Stimulated activated CD4-positive, alpha-beta T cell treated with anti-CD3 and anti-CD28 coated beads, Interleukin-12 subunit alpha, Interleukin-12 subunit beta, amount 100 ng/mL, for 48 hours (primary cell): Measurements from ENCODE around the gene PTRHD1.
"Not testable (repeated sequence)": the region's sequence is repeated elsewhere in the genome, so short reads cannot be mapped to it uniquely, and the experiment has no call there.

ENCODE experiments used
- DNase-seq, 3 donors: peaks; one replicate each; pipeline ENCODE4 v3.0.0-alpha.2; 2020; ENCODE audit warnings: low read depth in 2 of 3, low spot score in 1 of 3

The PTRHD1 gene

DNA sequence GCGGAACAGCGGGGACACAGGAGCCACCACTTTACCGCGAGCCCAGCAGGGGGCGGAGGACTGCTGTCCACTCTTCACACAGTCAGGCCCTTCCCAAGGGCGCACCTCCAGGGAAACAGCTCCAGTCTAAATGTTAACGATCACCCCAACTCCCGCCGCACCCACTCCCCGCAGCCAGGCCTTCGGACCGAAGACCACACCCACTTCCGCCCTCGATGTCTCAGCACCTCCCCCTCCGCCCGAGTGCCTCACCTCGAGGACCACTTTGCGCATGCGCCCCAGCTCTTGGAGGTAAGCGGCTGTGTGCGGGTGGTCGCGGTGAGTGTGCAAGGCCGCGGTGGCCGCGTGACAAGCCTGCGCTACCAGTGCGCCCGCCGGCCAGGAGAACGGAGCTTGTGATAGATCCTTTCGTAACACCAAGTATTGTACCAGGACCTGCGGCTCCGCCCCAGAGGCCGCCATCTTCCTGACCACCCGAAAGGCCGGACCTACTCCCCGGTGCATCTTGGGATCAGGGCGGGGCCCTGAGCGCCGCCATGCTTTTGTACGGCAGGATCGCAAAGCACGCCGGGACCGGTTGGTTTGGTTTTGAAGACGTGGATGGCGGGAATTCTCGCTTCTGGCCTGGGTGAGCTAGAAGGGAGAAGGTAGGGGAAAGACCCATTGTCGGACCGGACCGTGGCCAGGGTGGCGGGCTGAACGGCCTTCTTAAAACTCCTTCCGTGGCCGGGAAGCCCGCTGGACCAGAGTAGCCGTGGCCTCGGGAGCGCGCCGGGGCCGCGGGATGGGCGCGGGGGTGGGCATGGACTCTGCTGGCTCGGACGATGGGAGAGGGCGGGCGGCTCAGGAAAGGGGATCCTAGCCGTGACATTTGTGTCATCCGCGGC lies at the start of gene PTRHD1, which contains the start of gene CENPO:
Gene PTRHD1, minus strand, starts transcription at position 518 of the 887 bp plus-strand sequence. Its CDS starts 14 bp downstream, at position 504.
Gene CENPO, plus strand, starts transcription at position 552 of the 887 bp plus-strand sequence. CDS start 495 bp downstream, outside the sequence.
- DNase-seq = peak; percentile 89 to 93 (median 90)

- DNase-seq = no peak
These were observed 49.2 kb upstream of the PTRHD1 start for GRCh38 chr2:24842081-24843050.

- DNase-seq = no peak
These were observed 48.1 kb upstream of the PTRHD1 start for GRCh38 chr2:24840962-24841945.

- no peak for DNase-seq
These were observed 47.1 kb upstream of the PTRHD1 start for GRCh38 chr2:24840164-24840869.

GRCh38 chr2:24839729-24840128 lies 46.5 kb upstream of the PTRHD1 start:
- no peak for DNase-seq

GRCh38 chr2:24838541-24838940 lies 45.4 kb upstream of the PTRHD1 start:
- no peak for DNase-seq

DNA sequence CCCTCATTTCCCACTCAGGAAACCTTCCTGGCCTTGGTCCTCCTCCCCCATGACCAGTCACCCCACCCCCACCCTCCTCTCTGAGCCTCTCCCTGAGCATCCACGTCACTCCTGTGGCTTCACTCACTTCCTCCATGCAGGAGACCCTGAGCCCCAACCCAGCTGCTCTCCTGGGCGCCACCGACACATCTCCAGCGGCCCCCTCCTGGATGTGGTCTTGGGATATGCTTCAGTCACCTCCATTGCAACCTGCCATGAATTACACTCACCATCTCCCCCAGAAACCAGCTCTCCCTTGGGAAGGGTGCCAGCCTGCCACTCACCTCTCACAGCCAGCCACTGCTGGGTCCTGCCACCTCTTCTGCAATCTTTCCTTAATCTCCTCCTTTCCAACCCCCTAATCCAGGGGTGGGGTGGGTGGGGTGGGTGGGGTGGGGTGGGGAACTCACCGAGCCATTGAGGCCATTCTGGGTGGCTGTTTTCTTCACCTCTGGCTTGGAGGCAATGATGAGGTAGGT lies 44.9 kb upstream of the PTRHD1 start:
- no peak for DNase-seq

GRCh38 chr2:24836706-24837105 lies 43.5 kb upstream of the PTRHD1 start:
- no peak for DNase-seq

- DNase-seq = no peak
These were observed 43.0 kb upstream of the PTRHD1 start for GRCh38 chr2:24836206-24836605.

GRCh38 chr2:24835411-24835810 lies 42.2 kb upstream of the PTRHD1 start:
- DNase-seq = not testable (repeated sequence)

DNA sequence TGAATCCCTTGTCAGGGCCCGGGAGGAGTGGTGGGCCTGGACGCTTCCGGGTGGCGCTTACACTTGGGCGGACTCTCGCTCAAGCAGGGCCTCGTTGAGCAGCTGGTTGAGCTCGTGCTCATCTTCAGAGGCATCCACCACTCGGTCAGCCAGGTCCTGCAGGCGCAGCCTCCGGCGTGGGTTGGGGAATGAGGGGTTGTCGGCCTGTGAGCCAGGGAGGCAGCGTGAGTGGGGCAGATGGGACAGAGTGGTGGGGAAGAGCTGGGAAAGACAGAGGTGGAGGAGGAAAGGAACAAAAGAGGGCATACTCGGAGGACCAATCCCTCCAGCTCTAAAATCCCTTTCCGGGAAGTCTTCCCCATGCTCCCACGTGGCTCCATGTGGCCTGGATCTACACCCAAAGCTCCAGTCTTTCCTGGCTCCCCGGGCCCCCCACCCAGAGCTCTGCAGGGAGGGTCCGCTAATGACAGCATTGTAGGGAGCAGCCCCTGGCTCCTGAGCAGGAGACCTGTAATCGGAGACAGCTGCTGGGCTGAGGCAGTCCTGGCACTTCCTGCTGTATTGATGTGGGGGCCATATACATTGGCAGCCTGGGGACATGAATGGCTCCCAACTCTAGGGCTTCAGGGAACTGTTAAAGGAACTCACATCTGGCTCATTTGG lies 41.7 kb upstream of the PTRHD1 start:
- DNase-seq = no peak

GRCh38 chr2:24833821-24834732 lies 40.9 kb upstream of the PTRHD1 start:
- DNase-seq = no peak

GRCh38 chr2:24832931-24833701 lies 39.9 kb upstream of the PTRHD1 start:
- no peak for DNase-seq

DNA sequence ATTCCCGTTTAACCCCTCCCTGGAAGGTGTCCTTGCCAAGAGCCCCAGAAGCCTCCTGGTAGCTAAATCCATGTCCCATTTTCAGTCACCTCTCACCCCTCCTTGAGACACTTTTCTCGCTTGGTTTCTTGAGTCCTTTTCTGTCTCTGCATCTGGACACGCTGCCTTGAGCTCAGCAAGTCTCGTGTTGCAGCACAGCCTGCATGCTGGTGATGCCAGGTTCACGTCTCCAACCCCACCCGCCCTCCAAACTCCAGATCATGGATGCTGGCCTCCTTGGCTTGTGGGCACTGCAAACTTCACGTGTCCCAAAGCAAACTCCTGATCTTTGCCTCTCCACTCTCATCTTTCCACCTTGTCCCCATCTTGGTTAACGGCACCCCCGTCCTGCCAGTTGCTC lies 39.3 kb upstream of the PTRHD1 start:
- no peak for DNase-seq

DNA sequence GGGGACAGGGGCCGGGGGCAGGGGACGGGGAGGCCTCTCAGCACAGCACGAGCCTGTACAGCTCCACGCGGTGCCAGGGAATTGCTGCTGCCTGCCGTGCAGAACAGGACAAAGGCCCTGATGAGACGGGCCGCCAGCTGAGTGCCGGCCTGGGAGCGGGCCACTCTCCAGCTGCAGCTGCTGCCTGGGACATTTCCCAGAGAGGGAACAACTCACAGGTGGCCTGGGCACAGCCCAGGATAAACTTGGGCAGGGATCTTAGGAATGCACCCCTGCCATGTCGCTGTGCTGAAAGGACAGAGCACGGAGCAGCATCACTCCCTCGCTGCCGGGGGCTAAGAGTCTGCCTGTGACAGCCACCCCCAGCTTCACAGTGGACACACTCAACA lies 38.9 kb upstream of the PTRHD1 start:
- no peak for DNase-seq

DNA sequence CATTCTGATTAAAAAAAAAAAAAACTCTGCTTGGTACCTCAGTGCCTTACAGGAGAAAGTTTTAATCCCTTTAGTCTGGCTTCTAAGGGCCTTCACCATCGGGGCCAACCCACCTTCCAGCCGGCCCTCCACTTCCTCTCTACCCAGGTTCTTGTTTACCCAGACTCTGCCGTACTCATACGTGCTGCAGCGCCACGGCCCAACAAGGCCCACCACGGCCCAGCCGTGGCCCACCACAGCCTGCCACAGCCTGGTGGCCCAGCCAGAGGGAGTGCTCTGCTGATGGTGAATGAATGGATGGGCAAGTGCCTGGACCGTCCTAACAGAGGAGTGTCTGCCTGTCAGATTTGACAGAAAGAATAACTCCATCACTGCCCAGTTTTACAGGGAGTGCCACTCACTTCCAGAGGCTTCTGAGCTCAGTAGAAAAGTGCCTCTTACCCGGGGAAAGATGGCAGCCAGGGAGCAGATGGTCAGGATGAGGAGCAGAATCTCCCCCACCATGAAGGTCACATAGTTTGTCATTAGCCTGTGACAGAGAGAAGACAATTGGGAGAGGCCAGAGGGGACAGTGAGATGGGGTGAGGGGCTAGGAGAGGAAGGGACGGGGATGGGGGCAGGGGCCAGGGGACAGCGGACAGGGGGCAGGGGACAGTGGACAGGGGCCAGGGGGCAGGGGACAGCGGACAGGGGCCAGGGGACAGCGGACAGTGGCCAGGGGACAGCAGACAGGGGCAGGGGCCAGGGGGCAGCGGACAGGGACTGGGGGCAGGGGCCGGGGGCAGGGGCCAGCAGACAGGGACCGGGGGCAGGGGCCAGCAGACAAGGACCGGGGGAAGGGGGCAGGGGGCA lies 38.3 kb upstream of the PTRHD1 start:
- DNase-seq = no peak
